Ovary (tissue), 9 donors: Measurements from ENCODE around the gene SIRT5. TPM values are rescaled to one million over a fixed set of nuclear protein-coding genes. Genes with fewer than 3 reads are reported as not detected.

ENCODE experiments used
- DNase-seq, 5 donors: peaks; one replicate each; pipeline ENCODE4 v3.0.0-alpha.2; 2019 to 2020
- H3K27ac ChIP-seq, 2 donors: fragments of 200-600 bp; one replicate each; pipeline versions ENCODE4 v1.5.1 to v1.8.0; 2019 to 2022
- H3K27me3 ChIP-seq: fragments of 200-600 bp; one replicate; pipeline ENCODE4 v1.8.0; 2022
- H3K36me3 ChIP-seq: fragments of 200-600 bp; sonication (generic); one replicate; pipeline ENCODE4 v1.5.1; 2019
- H3K4me1 ChIP-seq: one replicate; pipeline ENCODE4 v1.8.1; 2013; ENCODE audit warnings: mild to moderate bottlenecking, moderate library complexity; ENCODE audit not compliant: insufficient read depth
- H3K4me3 ChIP-seq: fragments of 200-600 bp; sonication (generic); one replicate; pipeline ENCODE4 v1.5.1; 2017
- H3K9me3 ChIP-seq, 2 donors: fragments of 200-600 bp in 1 of 2; sonication (generic) in 1 of 2; one replicate each; pipeline versions ENCODE4 v1.5.1 to v1.8.1; 2013 to 2019; ENCODE audit warnings: mild to moderate bottlenecking in 1 of 2, moderate library complexity in 1 of 2
- CTCF ChIP-seq, 3 donors: fragments of 450-650 bp in 2 of 3; fragments of 200-600 bp in 1 of 3; IDR thresholded peaks; one replicate each; pipeline versions ENCODE4 v1.5.1 to v1.8.0; 2016 to 2022; ENCODE audit warnings: antibody characterized with exemption in 3 of 3, mild to moderate bottlenecking in 1 of 3
- EP300 ChIP-seq: sonication (generic); formaldehyde crosslinking; IDR thresholded peaks from one replicate; pipeline ENCODE4 v1.6.1; 2017; ENCODE audit warnings: antibody characterized with exemption
- POLR2A ChIP-seq: fragments of 450-650 bp; IDR thresholded peaks from one replicate; pipeline ENCODE4 v1.6.1; 2017; ENCODE audit warnings: antibody characterized with exemption, mild to moderate bottlenecking, moderate library complexity
- WGBS, 3 donors: extraction: QIAGEN DNeasy Blood & Tissue Kit in 1 of 3; methylation state at CpG; one replicate each; pipeline versions ENCODE4 v1.1.5 to v1.1.7; 2013 to 2017; 5-methylcytosine and 5-hydroxymethylcytosine counted together
- intact Hi-C, 4 donors: fragments of 100-400 bp; cut with DNase I; formaldehyde crosslinking; loops; one replicate each; pipeline versions ENCODE4 v1.11.0 to v1.15.1; 2022 to 2023
- polyA plus RNA-seq, 2 donors: library from polyadenylated mRNA; stranded (reverse); fragments of 200-250 nt in 1 of 2; fragments of 350-450 nt in 1 of 2; fragmentation: Illumina TruSeq in 1 of 2; extraction: RNeasy Lipid Tissue Mini Kit (QIAGEN cat#74804) in 1 of 2; gene quantifications; one replicate each; pipeline ENCODE4 v1.2.3, GENCODE V29; 2013 to 2014
- total RNA-seq, 7 donors: library from RNA; depleted of rRNA in 2 of 7; stranded (reverse); fragments of >200 nt in 2 of 7; fragmentation: NEBNext Ultra II Directional in 3 of 7; extraction: Animal tissue kit (Norgen Biotek cat#: 25700) in 3 of 7; gene quantifications; one replicate each; pipeline versions ENCODE4 v1.1.0 to v1.2.4, GENCODE V29; 2016 to 2023
- donor health status: DM: no; HTN: no; CAD: no; lungs with moderate emphysema.
- donor health status: DM: no; HTN: no; CAD: no.
- donor health status: Bipolar disorder and iron deficiency.
- donor health status: DM: yes; HTN: yes; CAD: no.
- donor health status: DM: no; HTN: no; CAD: no.
- donor health status: DM: yes; HTN: yes; CAD: no.

Gene SIRT5
- total and polyA plus RNA-seq, 9 donors = 7.3 to 22.2 (median 13.0) TPM

- Histone ChIP-seq H3K4me3 (no peak overlapping the region), H3K27ac (no peak overlapping the region), H3K9me3 (no peaks in the 10 kb centered on the region), H3K27me3 (no peaks in the 10 kb centered on the region), H3K36me3 (no peaks in the 10 kb centered on the region), H3K4me1 (no peaks in the 10 kb centered on the region)
- intact Hi-C loops = loop anchor here in 1 of 4 donors (10.0 kb wide), 1 partner anchor 197 kb away; no protein-coding TSS in a partner anchor
- TF ChIP-seq CTCF (IDR thresholded peaks at IDR 0.05) (no peak), EP300 (no peak), POLR2A (no peak)
- WGBS, 3 donors = 96 to 97% (median 96%) methylated on average over 34 to 35 of the region's 35 CpGs
- DNase-seq = no peak
These were observed 32.9 kb upstream of the SIRT5 start for GRCh38 chr6:13541496-13541895.

DNA sequence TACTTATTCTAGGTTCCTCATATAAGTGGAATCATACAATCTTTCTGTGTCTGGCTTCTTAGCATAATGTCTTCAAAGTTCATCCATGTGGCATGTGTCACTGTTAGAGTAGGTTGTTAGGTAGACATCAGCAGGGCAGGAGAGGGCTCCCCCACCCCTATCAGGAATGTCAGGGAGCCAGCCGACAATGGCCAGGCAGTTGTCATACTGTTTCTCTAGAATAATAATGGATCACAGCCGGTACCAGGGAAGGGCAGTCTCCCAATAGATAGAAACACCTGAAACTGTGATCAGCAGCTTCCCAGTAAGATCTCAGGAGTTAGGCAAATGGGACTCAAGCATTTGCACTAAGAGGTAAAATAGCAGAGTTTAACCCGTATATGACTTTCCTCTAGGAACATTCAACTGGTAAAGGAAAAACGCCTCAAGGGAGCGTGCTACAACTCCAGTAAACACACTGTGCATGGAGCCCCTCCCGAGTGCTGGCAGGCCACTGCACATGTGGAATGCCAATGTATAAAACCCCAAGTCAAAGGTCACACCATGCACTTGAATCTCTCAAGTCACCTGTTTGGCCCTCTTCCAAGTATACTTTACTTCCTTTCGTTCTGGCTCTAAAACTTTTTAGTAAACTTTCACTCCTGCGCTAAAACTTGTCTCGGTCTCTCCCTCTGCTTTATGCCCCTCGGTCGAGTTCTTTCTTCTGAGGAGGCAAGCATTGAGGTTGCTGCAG lies 29.8 kb upstream of the SIRT5 start:
- Histone ChIP-seq H3K27ac (no peak overlapping the region), H3K9me3 (no peaks in the 10 kb centered on the region), H3K4me3 (no peak overlapping the region), H3K27me3 (no peaks in the 10 kb centered on the region), H3K36me3 (no peaks in the 10 kb centered on the region), H3K4me1 (no peaks in the 10 kb centered on the region)
- no peak for DNase-seq
- 79 to 86% (median 81%) methylated on average over 11 of the region's 11 CpGs for WGBS, 3 donors
- intact Hi-C loops = loop anchor here in 1 of 4 donors (10.0 kb wide), 1 partner anchor 200 kb away; no protein-coding TSS in a partner anchor
- TF ChIP-seq CTCF (IDR thresholded peaks at IDR 0.05) (no peak), POLR2A (no peak), EP300 (no peak)

DNA sequence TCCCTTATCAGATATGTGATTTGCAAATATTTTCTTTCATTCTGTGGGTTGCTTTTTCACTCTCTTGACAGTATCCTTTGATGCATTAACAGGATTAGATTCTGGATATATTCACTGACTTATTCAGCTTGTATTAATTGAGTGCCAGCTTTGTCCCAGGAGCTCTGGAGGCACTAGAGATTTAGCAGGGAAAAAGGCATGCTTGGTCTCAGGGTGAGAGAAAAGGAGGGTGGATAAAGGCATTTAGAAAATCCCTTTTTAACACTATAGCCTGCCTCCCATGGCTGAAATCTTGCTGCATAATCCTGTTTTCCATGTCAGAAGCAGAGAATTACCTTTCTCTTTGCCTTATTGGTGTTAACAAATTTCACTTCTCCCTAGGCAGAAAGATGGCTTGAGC lies 28.5 kb upstream of the SIRT5 start:
- no peak for DNase-seq
- H3K9me3 ChIP-seq = no peaks in the 10 kb centered on the region
- H3K27me3 ChIP-seq = no peaks in the 10 kb centered on the region
- H3K4me1 ChIP-seq = no peaks in the 10 kb centered on the region
- H3K4me3 ChIP-seq = no peak overlapping the region
- TF ChIP-seq CTCF (IDR thresholded peaks at IDR 0.05) = no peak
- TF ChIP-seq POLR2A = no peak
- no peak for TF ChIP-seq EP300
- intact Hi-C loops = loop anchor here in 1 of 4 donors (10.0 kb wide), 1 partner anchor 201 kb away; no protein-coding TSS in a partner anchor
- H3K36me3 ChIP-seq = no peaks in the 10 kb centered on the region
- H3K27ac ChIP-seq = no peak overlapping the region

DNA sequence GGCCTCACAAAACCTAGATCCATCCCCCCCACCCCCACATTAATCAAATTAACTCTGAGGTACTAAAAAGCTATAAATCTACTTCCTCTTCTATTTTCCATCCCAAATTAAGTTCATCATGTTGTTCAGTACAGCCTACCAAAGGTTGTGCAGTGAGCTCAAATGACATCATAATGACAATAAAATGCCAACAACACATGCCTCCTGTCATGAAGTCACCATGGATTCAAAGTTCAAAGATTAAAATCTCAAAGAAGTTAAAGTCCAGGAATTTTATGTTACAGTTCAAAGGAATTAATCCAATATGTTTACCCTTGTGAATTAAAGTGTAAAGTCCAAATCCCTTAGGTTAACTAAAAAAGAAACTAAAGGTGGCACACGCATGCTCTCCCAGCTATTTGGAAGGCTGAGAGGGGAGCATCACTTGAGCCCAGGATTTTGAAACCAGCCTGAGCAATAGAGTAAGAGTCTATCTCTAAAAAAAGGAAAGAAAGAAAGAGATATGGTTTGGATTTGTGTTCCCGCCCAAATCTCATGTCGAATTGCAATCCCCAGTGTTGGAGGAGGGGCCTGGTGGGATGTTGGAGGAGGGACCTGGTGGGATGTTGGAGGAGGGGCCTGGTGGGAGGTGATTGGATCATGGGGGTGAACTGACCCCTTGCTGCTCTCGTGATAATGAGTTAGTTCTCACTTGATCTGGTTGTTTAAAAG lies 25.7 kb upstream of the SIRT5 start:
- intact Hi-C loops = loop anchor here in 1 of 4 donors (10.0 kb wide), 1 partner anchor 204 kb away; no protein-coding TSS in a partner anchor
- Histone ChIP-seq H3K9me3 (no peaks in the 10 kb centered on the region), H3K4me3 (no peak overlapping the region), H3K4me1 (no peaks in the 10 kb centered on the region), H3K27ac (no peak overlapping the region), H3K36me3 (no peaks in the 10 kb centered on the region), H3K27me3 (no peaks in the 10 kb centered on the region)
- WGBS, 3 donors = 64 to 66% (median 64%) methylated on average over 4 of the region's 4 CpGs
- no peak for TF ChIP-seq POLR2A
- TF ChIP-seq EP300 = no peak
- TF ChIP-seq CTCF (IDR thresholded peaks at IDR 0.05) = no peak
- DNase-seq = no peak
